GM19395 (cell line): ENCODE results near the gene DDX54.
"Not testable (repeated sequence)": the region's sequence is repeated elsewhere in the genome, so short reads cannot be mapped to it uniquely, and the experiment has no call there.

Experiments
- ATAC-seq: cut with Tn5 transposase; IDR thresholded peaks from one replicate; pipeline ENCODE4 v1.9.1; 2021; ENCODE audit warnings: mild to moderate bottlenecking, moderate library complexity; ENCODE audit not compliant: unreplicated experiment

The DDX54 gene

GRCh38 chr12:113221181-113221996 lies 36.1 kb upstream of the DDX54 start, which contains the start of gene TPCN1:
TPCN1 (plus strand) TSS chr12:113221464; CDS start chr12:113226853, 5,389 bp downstream.
- peak; percentile 90 for ATAC-seq

GRCh38 chr12:113220593-113221180 lies 35.4 kb upstream of the DDX54 start:
- peak; percentile 5 for ATAC-seq

GRCh38 chr12:113216027-113216426 lies 30.7 kb upstream of the DDX54 start:
- no peak for ATAC-seq

GRCh38 chr12:113214895-113215400 lies 29.7 kb upstream of the DDX54 start:
- ATAC-seq: peak; percentile 61

GRCh38 chr12:113211160-113211559 lies 25.9 kb upstream of the DDX54 start:
- no peak for ATAC-seq

GRCh38 chr12:113208041-113208934 lies 23.0 kb upstream of the DDX54 start:
- ATAC-seq: peak; percentile 81

- ATAC-seq: no peak
These were observed 22.3 kb upstream of the DDX54 start for GRCh38 chr12:113207613-113208040.

GRCh38 chr12:113206802-113207201 lies 21.5 kb upstream of the DDX54 start:
- not testable (repeated sequence) for ATAC-seq

- no peak for ATAC-seq
These were observed 19.5 kb upstream of the DDX54 start for GRCh38 chr12:113204804-113205203.

- ATAC-seq: no peak
These were observed 18.8 kb upstream of the DDX54 start for GRCh38 chr12:113203852-113204760.

GRCh38 chr12:113202300-113203075 lies 17.2 kb upstream of the DDX54 start:
- ATAC-seq: no peak

GRCh38 chr12:113201187-113202177 lies 16.2 kb upstream of the DDX54 start:
- no peak for ATAC-seq

- no peak for ATAC-seq
These were observed 14.9 kb upstream of the DDX54 start for GRCh38 chr12:113200021-113200797.

- no peak for ATAC-seq
These were observed 13.0 kb upstream of the DDX54 start for GRCh38 chr12:113198296-113198695.

GRCh38 chr12:113197518-113198077 lies 12.3 kb upstream of the DDX54 start:
- no peak for ATAC-seq

GRCh38 chr12:113196990-113197389 lies 11.7 kb upstream of the DDX54 start:
- ATAC-seq: peak; percentile 69

GRCh38 chr12:113196582-113196981 lies 11.3 kb upstream of the DDX54 start:
- ATAC-seq: no peak
